ENCODE measurements around the gene CAV3.

GRCh38 chr3:8768364-8769087 lies 34.9 kb downstream of the CAV3 start:
- TF ChIP-seq CTCF (IDR thresholded peaks at IDR 0.05) (no peak), POLR2A (IDR thresholded peaks at IDR 0.05) (no peak)

All from body of pancreas (tissue), 4 donors.